GM12875 (cell line): Measurements from ENCODE around the gene XPO1.
"Not testable (repeated sequence)": the region's sequence is repeated elsewhere in the genome, so short reads cannot be mapped to it uniquely, and the experiment has no call there.

Source experiments
- H3K4me3 ChIP-seq: one replicate; pipeline ENCODE4 v1.5.1; 2011; ENCODE audit warnings: low read depth, low read length, control low read depth
- TF ChIP-seq, protein P1 (sequence below): IDR thresholded peaks from 2 replicates; pipeline ENCODE4 v1.5.1; 2011; ENCODE audit warnings: low read depth, mild to moderate bottlenecking, control low read depth, inconsistent platforms, low read length, moderate library complexity, borderline replicate concordance; ENCODE audit not compliant: insufficient read depth

The XPO1 gene

GRCh38 chr2:61499060-61499459, 39.1 kb downstream of the XPO1 start:
- TF ChIP-seq, protein P1, sequence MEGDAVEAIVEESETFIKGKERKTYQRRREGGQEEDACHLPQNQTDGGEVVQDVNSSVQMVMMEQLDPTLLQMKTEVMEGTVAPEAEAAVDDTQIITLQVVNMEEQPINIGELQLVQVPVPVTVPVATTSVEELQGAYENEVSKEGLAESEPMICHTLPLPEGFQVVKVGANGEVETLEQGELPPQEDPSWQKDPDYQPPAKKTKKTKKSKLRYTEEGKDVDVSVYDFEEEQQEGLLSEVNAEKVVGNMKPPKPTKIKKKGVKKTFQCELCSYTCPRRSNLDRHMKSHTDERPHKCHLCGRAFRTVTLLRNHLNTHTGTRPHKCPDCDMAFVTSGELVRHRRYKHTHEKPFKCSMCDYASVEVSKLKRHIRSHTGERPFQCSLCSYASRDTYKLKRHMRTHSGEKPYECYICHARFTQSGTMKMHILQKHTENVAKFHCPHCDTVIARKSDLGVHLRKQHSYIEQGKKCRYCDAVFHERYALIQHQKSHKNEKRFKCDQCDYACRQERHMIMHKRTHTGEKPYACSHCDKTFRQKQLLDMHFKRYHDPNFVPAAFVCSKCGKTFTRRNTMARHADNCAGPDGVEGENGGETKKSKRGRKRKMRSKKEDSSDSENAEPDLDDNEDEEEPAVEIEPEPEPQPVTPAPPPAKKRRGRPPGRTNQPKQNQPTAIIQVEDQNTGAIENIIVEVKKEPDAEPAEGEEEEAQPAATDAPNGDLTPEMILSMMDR, result no peak
- no peak overlapping the region for H3K4me3 ChIP-seq

DNA sequence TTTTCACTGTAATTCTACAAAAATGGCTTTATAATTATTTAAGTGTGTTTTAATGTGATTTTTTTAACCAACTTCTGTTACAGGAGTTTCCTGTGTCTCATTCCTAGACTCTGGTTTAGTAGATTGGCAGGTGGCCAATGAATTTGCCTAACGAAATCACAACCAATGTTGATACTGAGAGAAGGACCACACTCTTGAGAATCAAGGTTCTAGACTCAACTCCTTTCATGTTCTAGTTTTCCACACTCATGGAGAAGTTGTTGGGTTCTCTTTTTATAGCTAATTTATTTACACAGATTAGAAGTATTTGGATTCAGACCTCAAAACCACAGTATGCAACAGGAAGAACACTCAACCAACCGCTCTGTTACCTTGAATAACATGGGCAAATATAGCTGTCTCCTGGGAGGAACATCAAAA, 44.6 kb downstream of the XPO1 start:
- H3K4me3 ChIP-seq, result no peak overlapping the region

DNA sequence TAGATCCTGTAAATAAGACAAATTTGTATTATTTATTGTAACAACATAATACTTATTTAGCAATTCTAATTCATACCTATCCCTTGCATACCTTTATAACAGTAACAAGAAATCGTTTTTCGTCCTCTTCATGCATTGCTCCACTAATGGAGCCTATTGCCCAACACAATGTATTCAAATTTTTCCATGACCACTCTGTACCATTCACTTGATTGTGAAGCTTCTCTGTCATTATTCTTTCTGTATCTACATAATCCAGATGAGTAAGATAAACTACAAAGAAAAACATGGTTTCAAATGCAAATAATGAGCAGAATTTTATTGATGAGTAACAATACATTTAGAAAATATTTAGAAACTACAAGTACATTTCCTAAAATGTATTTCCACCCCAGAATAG, 45.7 kb downstream of the XPO1 start:
- no peak overlapping the region for H3K4me3 ChIP-seq
- TF ChIP-seq, protein P1, result no peak

More for the DNA sequence above, 44.6 kb downstream of the XPO1 start:
- TF ChIP-seq, protein P1, result no peak

- H3K4me3 ChIP-seq, result no peak overlapping the region
- TF ChIP-seq, protein P1, result no peak
These were observed 52.9 kb downstream of the XPO1 start for GRCh38 chr2:61485281-61485680.

- no peak overlapping the region for H3K4me3 ChIP-seq
- TF ChIP-seq, protein P1, result no peak
These were observed 60.1 kb downstream of the XPO1 start for GRCh38 chr2:61478086-61478485.

DNA sequence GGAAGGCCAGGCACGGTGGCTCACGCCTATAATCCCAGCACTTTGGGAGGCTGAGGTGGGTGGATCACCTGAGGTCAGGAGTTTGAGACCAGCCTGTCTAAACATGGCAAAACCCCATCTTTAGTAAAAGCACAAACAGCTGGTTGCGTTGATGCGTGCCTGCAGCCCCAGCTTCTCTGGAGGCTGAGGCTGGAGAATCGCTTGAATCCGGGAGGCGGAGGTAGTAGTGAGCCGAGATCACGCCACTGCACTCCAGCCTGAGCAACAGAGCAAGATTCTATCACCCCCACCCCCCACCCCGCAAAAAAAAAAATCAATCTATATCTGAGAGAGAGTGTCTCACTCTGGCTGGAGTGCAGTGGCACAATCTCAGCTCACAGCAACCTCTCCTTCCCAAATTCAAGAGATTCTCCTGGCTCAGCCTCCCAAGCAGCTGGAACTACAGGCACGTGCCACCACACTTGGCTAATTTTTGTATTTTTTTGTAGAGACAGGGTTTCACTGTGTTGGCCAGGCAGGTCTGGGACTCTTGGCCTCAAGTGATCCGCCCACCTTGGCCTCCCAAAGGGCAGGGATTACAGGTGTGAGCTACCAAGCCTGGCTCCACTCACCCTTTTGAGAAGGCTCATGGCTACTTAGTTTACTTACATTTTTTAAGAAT, 61.1 kb downstream of the XPO1 start:
- H3K4me3 ChIP-seq, result not testable (repeated sequence)

DNA sequence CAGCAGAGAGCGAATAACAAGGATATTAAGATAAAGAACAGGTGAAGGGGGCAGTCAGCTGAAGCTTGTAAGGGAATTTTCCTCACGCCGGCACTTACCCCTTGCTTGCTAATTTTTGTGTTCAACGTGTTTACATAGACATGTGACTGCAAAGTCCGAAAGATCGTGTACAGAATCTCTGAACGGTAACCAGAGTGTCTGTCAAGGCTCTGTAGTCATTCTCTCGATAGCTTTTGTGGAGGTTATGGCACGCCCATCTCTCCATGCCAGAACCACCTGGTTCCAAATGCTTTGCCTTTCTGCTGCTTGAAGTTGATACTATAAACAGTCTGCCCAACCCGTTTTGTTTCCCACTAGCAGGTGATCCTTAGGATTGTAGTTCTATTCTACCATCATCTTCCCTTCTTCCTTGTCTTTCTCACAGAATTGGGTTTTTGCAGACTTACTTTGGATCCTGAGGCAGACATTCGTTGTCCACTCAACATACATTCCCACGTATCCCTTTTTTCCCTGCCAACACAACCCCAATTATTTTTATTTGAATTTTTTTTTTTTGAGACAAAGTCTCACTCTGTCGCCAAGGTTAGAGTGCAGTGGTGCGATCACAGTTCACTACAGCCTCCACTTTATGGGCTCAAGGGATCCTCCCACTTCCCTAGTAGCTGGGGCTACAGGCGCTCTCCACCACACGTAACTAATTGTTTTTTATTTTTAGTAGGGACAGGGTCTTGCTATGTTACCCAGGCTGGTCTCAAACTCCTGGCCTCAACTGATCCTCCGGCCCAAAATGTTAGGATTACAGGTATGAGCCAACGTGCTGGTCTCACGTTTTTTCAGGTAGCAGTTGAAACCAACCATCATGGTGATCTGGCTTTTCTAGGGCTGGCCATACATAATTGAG, 66.0 kb downstream of the XPO1 start:
- H3K4me3 ChIP-seq, result peak overlapping the region; percentile 96
- TF ChIP-seq, protein P1, result no peak
